ES-I3 (cell line): ENCODE data around the gene NBPF3.
"Not testable (repeated sequence)": the region's sequence is repeated elsewhere in the genome, so short reads cannot be mapped to it uniquely, and the experiment has no call there.

Experiments used
- H3K36me3 ChIP-seq: 2 replicates; pipeline ENCODE4 v1.6.1; 2013; ENCODE audit warnings: mild to moderate bottlenecking, low read length, control low read depth, moderate library complexity; ENCODE audit not compliant: insufficient read depth
- H3K4me1 ChIP-seq: 2 replicates; pipeline ENCODE4 v1.6.1; 2013; ENCODE audit warnings: mild to moderate bottlenecking, control low read depth, low read length; ENCODE audit not compliant: insufficient read depth
- H3K9ac ChIP-seq: 2 replicates; pipeline ENCODE4 v1.6.1; 2013; ENCODE audit warnings: low read depth, mild to moderate bottlenecking, low read length, moderate library complexity
- H3K9me3 ChIP-seq: 2 replicates; pipeline ENCODE4 v1.6.1; 2013; ENCODE audit warnings: mild to moderate bottlenecking, low read length, moderate library complexity; ENCODE audit not compliant: control insufficient read depth, insufficient read depth

The NBPF3 gene

GRCh38 chr1:21439721-21440629 lies at the start of gene NBPF3:
Gene NBPF3 (plus strand): TSS chr1:21440137. CDS start chr1:21445087, 4,950 bp downstream.
- no peaks in the 10 kb centered on the region for H3K4me1 ChIP-seq

GRCh38 chr1:21391497-21391896 lies 48.4 kb upstream of the NBPF3 start:
- Histone ChIP-seq H3K9me3 (no peaks in the 10 kb centered on the region), H3K36me3 (no peaks in the 10 kb centered on the region), H3K4me1 (no peaks in the 10 kb centered on the region), H3K9ac (no peak overlapping the region)

More at GRCh38 chr1:21439721-21440629, at the start of gene NBPF3:
- Histone ChIP-seq H3K9ac (peak within 1 kb of the TSS; percentile 92), H3K36me3 (no peaks in the 10 kb centered on the region), H3K9me3 (no peaks in the 10 kb centered on the region)

- Histone ChIP-seq H3K36me3 (no peaks in the 10 kb centered on the region), H3K9me3 (no peaks in the 10 kb centered on the region), H3K9ac (no peak overlapping the region), H3K4me1 (no peaks in the 10 kb centered on the region)
These were observed 47.2 kb upstream of the NBPF3 start for GRCh38 chr1:21392587-21393263.

GRCh38 chr1:21396516-21396915 lies 43.4 kb upstream of the NBPF3 start:
- Histone ChIP-seq H3K36me3 (no peaks in the 10 kb centered on the region), H3K9ac (no peak overlapping the region), H3K9me3 (no peaks in the 10 kb centered on the region), H3K4me1 (no peaks in the 10 kb centered on the region)

- H3K9me3 ChIP-seq = no peaks in the 10 kb centered on the region
- H3K4me1 ChIP-seq = no peaks in the 10 kb centered on the region
- H3K36me3 ChIP-seq = no peaks in the 10 kb centered on the region
- H3K9ac ChIP-seq = no peak overlapping the region
These were observed 42.1 kb upstream of the NBPF3 start for GRCh38 chr1:21397813-21398188.

GRCh38 chr1:21401726-21402346 lies 38.1 kb upstream of the NBPF3 start:
- not testable (repeated sequence) for H3K4me1 ChIP-seq, H3K9ac ChIP-seq, H3K36me3 ChIP-seq, H3K9me3 ChIP-seq

- Histone ChIP-seq H3K9me3 (no peaks in the 10 kb centered on the region), H3K9ac (no peak overlapping the region), H3K36me3 (no peaks in the 10 kb centered on the region), H3K4me1 (no peaks in the 10 kb centered on the region)
These were observed 33.3 kb upstream of the NBPF3 start for GRCh38 chr1:21406659-21407058.

GRCh38 chr1:21409897-21410296 lies 30.0 kb upstream of the NBPF3 start:
- not testable (repeated sequence) for H3K36me3 ChIP-seq, H3K9ac ChIP-seq, H3K9me3 ChIP-seq, H3K4me1 ChIP-seq

GRCh38 chr1:21414015-21414414 lies 25.9 kb upstream of the NBPF3 start:
- Histone ChIP-seq H3K9ac (no peak overlapping the region), H3K9me3 (no peaks in the 10 kb centered on the region), H3K36me3 (no peaks in the 10 kb centered on the region), H3K4me1 (no peaks in the 10 kb centered on the region)

- H3K36me3 ChIP-seq = not testable (repeated sequence)
These were observed 19.6 kb upstream of the NBPF3 start for GRCh38 chr1:21420378-21420777.

GRCh38 chr1:21421307-21421706 lies 18.6 kb upstream of the NBPF3 start:
- not testable (repeated sequence) for H3K36me3 ChIP-seq, H3K9me3 ChIP-seq, H3K9ac ChIP-seq, H3K4me1 ChIP-seq

More at GRCh38 chr1:21420378-21420777, 19.6 kb upstream of the NBPF3 start:
- H3K4me1 ChIP-seq, H3K9me3 ChIP-seq, H3K9ac ChIP-seq: not testable (repeated sequence)

- H3K36me3 ChIP-seq, H3K4me1 ChIP-seq, H3K9me3 ChIP-seq: not testable (repeated sequence)
- H3K9ac ChIP-seq = peak overlapping the region; percentile 24; the same call in 1 of the 2 replicates
These were observed 12.0 kb upstream of the NBPF3 start for GRCh38 chr1:21427798-21428480.

- H3K4me1 ChIP-seq, H3K36me3 ChIP-seq, H3K9me3 ChIP-seq: not testable (repeated sequence)
- peak overlapping the region; percentile 20; the same call in 1 of the 2 replicates for H3K9ac ChIP-seq
These were observed 11.4 kb upstream of the NBPF3 start for GRCh38 chr1:21428481-21429073.

GRCh38 chr1:21429210-21429609 lies 10.7 kb upstream of the NBPF3 start:
- H3K36me3 ChIP-seq, H3K9ac ChIP-seq, H3K9me3 ChIP-seq, H3K4me1 ChIP-seq: not testable (repeated sequence)
